ENCODE data around the gene CCDC187.

GRCh38 chr9:136261686-136262430, 42.0 kb downstream of the CCDC187 start:
- no peak for TF ChIP-seq POLR2AphosphoS5 (IDR thresholded peaks at IDR 0.05; ENCODE audit: low read depth, low read length)
- TF ChIP-seq POLR2A (IDR thresholded peaks at IDR 0.05; ENCODE audit: low read depth, low read length) = no peak
- TF ChIP-seq TAF1 (IDR thresholded peaks at IDR 0.05; ENCODE audit: borderline replicate concordance, low read depth, low read length) = no peak

All from GM12892 (cell line).